GM21515 (cell line): ENCODE measurements around the gene MCMBP.
"Not testable (repeated sequence)": the region's sequence is repeated elsewhere in the genome, so short reads cannot be mapped to it uniquely, and the experiment has no call there.

ENCODE experiments used
- ATAC-seq: cut with Tn5 transposase; IDR thresholded peaks from one replicate; pipeline ENCODE4 v1.9.1; 2021; ENCODE audit not compliant: unreplicated experiment

MCMBP gene

DNA sequence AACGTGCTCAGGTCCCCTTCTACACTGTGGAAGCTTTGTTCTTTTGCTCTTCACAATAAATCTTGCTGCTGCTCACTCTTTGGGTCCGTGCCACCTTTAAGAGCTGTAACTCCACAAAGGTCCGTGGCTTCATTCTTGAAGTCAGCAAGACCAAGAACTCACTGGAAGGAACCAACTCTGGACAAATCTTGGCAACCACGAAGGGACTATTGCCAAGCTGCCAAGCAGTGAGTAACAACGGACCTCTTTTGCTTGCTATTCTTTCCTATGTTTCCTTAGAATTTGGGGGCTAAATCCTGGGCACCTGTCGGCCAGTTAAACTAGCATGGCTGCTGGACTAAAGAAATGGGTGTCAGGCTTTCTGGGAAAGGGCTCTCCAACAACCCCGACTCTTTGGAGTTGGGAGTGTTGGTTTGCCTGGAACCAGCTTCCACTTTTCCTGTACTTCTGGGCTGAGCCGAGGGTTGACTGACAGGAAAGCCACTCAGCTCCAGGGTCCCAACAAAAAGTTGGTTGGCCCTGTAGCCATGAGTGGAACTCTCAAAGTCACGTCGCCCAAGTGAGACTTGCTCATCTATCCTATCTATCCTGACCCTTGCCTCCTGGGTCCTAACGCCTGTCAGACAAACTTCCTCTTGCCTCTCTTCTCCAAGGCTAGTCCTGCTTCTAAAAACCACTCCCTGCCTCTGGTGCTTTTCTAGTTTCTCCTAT is 11.4 kb upstream of the MCMBP start:
- not testable (repeated sequence) for ATAC-seq

DNA sequence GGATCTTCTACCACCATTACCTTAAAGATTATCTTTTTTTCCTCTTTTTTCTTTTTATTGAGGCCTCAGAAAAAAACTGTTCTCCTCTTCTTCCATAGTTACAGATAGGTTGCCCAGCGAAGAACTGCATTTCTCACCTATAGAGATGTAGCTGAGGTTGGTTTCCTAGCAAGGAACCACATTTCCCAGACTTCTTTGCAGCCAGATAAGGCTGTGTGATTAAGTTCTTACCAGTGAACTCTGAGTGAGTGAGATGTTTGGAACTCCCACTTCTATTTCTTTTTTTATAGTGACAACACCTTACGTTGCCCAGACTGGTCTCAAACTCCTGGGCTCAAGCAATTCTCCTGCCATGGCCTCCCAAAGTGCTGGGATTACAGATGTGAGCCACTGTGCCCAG is 5.9 kb upstream of the MCMBP start:
- no peak for ATAC-seq

DNA sequence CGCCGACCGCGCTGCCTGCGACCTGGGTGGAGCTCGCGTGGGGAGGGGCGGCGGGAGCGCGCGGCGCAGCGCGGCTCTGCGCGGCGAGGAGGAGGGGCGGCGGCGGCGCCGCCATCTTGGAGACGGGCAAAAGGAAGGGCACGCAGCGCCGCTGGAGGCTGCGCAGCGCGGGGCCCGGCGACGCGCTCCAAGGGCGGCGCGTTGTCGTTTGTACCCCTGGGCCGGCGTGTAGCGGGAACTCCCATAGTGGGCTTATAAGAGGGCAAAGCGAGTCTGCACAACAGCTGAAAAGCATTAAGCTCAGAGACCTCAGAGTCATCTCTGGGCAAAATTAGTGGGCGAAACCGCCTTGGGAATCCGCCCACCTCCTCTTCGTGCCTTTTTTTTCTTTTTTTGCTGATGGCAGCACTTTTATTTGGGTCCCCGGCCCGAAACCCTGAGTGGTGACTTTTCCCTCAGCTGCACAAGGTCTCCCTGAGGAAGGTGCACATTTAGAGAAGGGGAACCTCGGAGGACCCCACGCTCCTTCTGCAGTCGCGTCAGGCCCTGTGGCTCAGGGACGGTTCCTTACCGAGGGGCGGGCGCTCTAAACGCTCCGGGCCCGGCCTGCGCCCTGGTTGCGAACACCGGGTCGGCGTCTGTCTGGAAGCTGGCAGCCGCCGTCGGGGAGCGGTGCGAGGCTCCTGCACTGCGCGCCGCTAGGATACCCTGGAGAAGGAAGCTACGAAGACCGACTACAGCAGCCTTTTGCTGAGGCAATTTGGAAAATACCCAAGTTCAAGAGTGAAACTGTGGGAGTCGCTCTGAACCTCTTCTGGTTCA is 428 bp upstream of the MCMBP start:
- ATAC-seq, result peak; percentile 86

- ATAC-seq, result peak; percentile 42
These were observed 598 bp downstream of the MCMBP start for GRCh38 chr10:119871881-119872609.

- ATAC-seq, result not testable (repeated sequence)
These were observed 3.2 kb downstream of the MCMBP start for GRCh38 chr10:119869398-119869797.

GRCh38 chr10:119867317-119867716 is 5.3 kb downstream of the MCMBP start:
- ATAC-seq, result no peak

GRCh38 chr10:119865699-119866240 is 6.9 kb downstream of the MCMBP start:
- no peak for ATAC-seq

- ATAC-seq, result no peak
These were observed 8.6 kb downstream of the MCMBP start for GRCh38 chr10:119863951-119864565.

GRCh38 chr10:119862524-119862923 is 10.1 kb downstream of the MCMBP start:
- no peak for ATAC-seq

GRCh38 chr10:119860866-119861607 is 11.6 kb downstream of the MCMBP start:
- no peak for ATAC-seq

- ATAC-seq, result no peak
These were observed 13.0 kb downstream of the MCMBP start for GRCh38 chr10:119859420-119860258.

- no peak for ATAC-seq
These were observed 14.6 kb downstream of the MCMBP start for GRCh38 chr10:119858063-119858462.

- no peak for ATAC-seq
These were observed 19.1 kb downstream of the MCMBP start for GRCh38 chr10:119853574-119853973.

GRCh38 chr10:119852822-119853221 is 19.8 kb downstream of the MCMBP start:
- no peak for ATAC-seq

GRCh38 chr10:119852277-119852676 is 20.4 kb downstream of the MCMBP start:
- ATAC-seq, result no peak

GRCh38 chr10:119849944-119850343 is 22.7 kb downstream of the MCMBP start:
- no peak for ATAC-seq

DNA sequence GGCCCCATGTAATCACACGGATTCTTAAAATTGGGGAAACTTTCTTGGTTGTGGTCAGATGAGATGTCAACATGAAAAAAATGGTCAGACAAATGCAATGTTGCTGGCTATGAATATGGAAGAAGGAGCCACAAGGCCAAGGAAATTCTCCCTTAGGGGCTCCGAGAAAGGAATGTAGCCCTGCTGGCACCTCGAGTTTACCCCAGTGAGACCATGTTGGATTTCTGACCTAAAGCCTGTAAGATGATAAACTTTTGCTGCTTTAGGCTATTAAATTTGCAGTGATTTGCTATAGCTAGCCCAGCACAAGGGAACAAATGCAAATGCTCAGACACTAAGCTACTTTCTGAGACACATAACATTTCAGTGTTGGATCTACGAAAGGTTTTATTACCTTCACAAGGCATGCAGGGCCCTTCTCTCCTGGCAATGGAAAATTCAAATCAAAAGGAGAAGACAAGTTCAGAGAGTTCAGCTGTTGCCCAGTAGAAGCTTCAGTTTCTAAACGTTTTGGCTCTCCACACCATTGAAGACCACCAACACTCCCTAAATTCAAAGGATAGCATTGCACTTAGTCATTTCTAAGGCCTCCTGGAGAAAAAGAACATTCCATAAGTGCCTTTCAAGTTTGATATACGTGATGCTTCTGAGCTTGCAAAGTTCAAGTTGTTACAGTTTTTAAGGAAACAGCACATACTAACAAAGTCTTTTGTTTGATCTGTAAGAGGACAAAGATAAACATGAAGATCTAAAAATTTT is 23.4 kb downstream of the MCMBP start:
- ATAC-seq, result no peak

- no peak for ATAC-seq
These were observed 27.0 kb downstream of the MCMBP start for GRCh38 chr10:119845656-119846055.

- no peak for ATAC-seq
These were observed 38.5 kb downstream of the MCMBP start for GRCh38 chr10:119834188-119834587.
